Heart left ventricle (tissue), 16 donors: Measurements from ENCODE around the gene PREX1. TPM values are rescaled to one million over a fixed set of nuclear protein-coding genes. Genes with fewer than 3 reads are reported as not detected.
A peak's percentile ranks its signal among the peaks of the same experiment; 100 is the strongest.
"Not testable (repeated sequence)": the region's sequence is repeated elsewhere in the genome, so short reads cannot be mapped to it uniquely, and the experiment has no call there.

ENCODE experiments used
- ATAC-seq, 4 donors: fragments of 200-7000 bp; cut with Tn5 transposase; one replicate each; pipeline ENCODE4 v1.9.1; 2020 to 2022; ENCODE audit warnings: moderate library complexity in 4 of 4, mild to moderate bottlenecking in 3 of 4, moderate number of reproducible peaks in 1 of 4
- DNase-seq, 5 donors: peaks; one replicate each; pipeline ENCODE4 v3.0.0-alpha.2; 2020
- H3K27ac ChIP-seq, 12 donors: fragments of 200-600 bp; sonication (generic) in 4 of 12; one replicate each; pipeline versions ENCODE4 v1.5.0 to v1.8.0; 2016 to 2022; ENCODE audit warnings: mild to moderate bottlenecking in 2 of 12
- H3K27me3 ChIP-seq, 9 donors: fragments of 200-600 bp; sonication (generic) in 2 of 9; one replicate each; pipeline versions ENCODE4 v1.5.1 to v1.8.0; 2016 to 2022; ENCODE audit warnings: mild to moderate bottlenecking in 3 of 9
- H3K36me3 ChIP-seq, 9 donors: fragments of 200-600 bp; sonication (generic) in 2 of 9; one replicate each; pipeline versions ENCODE4 v1.5.0 to v1.8.0; 2018 to 2022; ENCODE audit warnings: mild to moderate bottlenecking in 2 of 9
- H3K4me1 ChIP-seq, 12 donors: fragments of 200-600 bp; sonication (generic) in 4 of 12; one replicate each; pipeline versions ENCODE4 v1.5.0 to v1.8.0; 2016 to 2022; ENCODE audit warnings: mild to moderate bottlenecking in 3 of 12
- H3K4me3 ChIP-seq, 12 donors: fragments of 200-600 bp; sonication (generic) in 4 of 12; one replicate each; pipeline versions ENCODE4 v1.5.0 to v1.8.0; 2017 to 2022; ENCODE audit warnings: mild to moderate bottlenecking in 9 of 12, moderate library complexity in 4 of 12
- H3K9me3 ChIP-seq, 12 donors: fragments of 200-600 bp; sonication (generic) in 4 of 12; one replicate each; pipeline versions ENCODE4 v1.5.0 to v1.8.0; 2016 to 2022; ENCODE audit warnings: mild to moderate bottlenecking in 1 of 12
- CTCF ChIP-seq, 12 donors: fragments of 200-600 bp; sonication (generic) in 4 of 12; IDR thresholded peaks; one replicate each; pipeline versions ENCODE4 v1.5.0 to v1.8.0; 2018 to 2022; ENCODE audit warnings: antibody characterized with exemption in 12 of 12, mild to moderate bottlenecking in 5 of 12
- POLR2A ChIP-seq, 2 donors: fragments of 450-650 bp; IDR thresholded peaks; one replicate each; pipeline ENCODE4 v1.6.1; 2017; ENCODE audit warnings: antibody characterized with exemption in 2 of 2, mild to moderate bottlenecking in 2 of 2, moderate library complexity in 2 of 2
- WGBS, 4 donors: extraction: QIAGEN DNeasy Blood & Tissue Kit in 2 of 4; methylation state at CpG; one replicate each; pipeline versions ENCODE4 v1.1.5 to v1.1.7; 2013 to 2018; 5-methylcytosine and 5-hydroxymethylcytosine counted together
- intact Hi-C, 10 donors: fragments of 100-400 bp; cut with DNase I; formaldehyde crosslinking; loops; one replicate each; pipeline versions ENCODE4 v1.11.1 to v1.14.2; 2022
- polyA plus RNA-seq, 2 donors: library from polyadenylated mRNA; stranded (reverse); fragments of 200-250 nt; gene quantifications; one replicate each; pipeline ENCODE4 v1.2.3, GENCODE V29; 2013
- total RNA-seq, 9 donors: library from RNA; depleted of rRNA in 2 of 9; stranded (reverse); fragments of >200 nt in 2 of 9; fragmentation: NEBNext Ultra II Directional in 3 of 9; extraction: Animal tissue kit (Norgen Biotek cat#: 25700) in 3 of 9; gene quantifications; one replicate each; pipeline versions ENCODE4 v1.1.0 to v1.2.4, GENCODE V29; 2016 to 2023
- donor health status: ischemic (EF 13 %, LVEDD 7.1; RV severe dilation, severe dysfunction).
- donor health status: healthy with polysubstance abuse.
- donor health status: DM: no; HTN: yes; CAD: no.
- donor health status: DM: no; HTN: no; CAD: no.
- donor health status: ischemic (EF 25% LVEDD 6.9; RV normal size, moderate dysfunction).
- donor health status: ischemic (EF 25% LVEDD 5.7; RV mildly dilated, moderate dysfunction).
- donor health status: healthy.
- donor health status: DM: yes; HTN: yes; CAD: no.
- donor health status: ischemic (EF 35%, LVEDD 5.7; RV mildly dilated, moderate dysfunction).
- donor health status: nonischemic (EF 11% LVEDD 7.7; RV severe dilation, severe dysfunction).
- donor health status: DM: yes; HTN: yes; CAD: no.
- donor health status: PGD.
- donor health status: ischemic (EF 29% LVEDD 5.4; RV normal size, mild dysfunction).
- donor health status: nonischemic (EF 23%, LVEDD 6.1; RV moderate dilation, normal function).

PREX1 gene
- total and polyA plus RNA-seq, 11 donors, result 7.2 to 41.5 (median 11.9) TPM

DNA sequence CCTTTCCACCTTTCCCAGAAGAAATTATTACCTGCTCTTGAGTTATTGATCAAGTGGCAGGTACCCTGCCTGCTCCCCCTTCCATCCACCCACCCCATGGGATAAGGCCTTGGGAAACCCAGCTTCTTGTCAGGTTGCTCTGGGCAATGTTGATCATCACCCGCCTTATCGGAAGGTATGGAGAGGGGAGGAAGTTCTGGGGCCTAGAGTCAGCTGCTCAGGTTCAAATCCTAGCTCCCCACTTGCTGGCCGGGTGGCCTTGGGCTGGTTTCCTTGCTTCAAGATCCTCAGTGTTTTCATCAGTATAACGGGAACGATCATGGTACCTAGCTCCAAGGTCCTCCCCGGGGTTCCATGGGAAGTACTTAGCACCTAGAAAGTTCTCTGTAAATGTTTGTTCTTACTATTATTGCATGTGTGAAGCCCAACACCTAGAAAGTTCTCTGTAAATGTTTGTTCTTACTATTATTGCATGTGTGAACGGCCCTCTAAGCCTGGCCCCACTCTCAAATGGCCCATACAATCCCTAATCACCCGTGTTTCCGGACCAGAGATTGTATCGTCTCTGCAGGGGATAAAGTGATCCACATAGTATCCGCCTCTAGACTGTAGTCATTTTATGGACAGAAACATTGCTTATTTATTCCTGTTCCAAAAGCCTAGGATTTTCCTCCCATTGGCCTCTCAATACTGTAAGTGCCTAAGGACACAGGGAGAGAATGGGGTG, 1.1 kb upstream of the PREX1 start:
- 82 to 86% (median 82%) methylated on average over 11 of the region's 11 CpGs for WGBS, 4 donors
- peak overlapping the region in 10 of 12 donors; percentile 66 to 92 (median 68) for H3K27ac ChIP-seq
- peaks cover 0 to 63% (median 22%) of the 10 kb centered on the region in 12 donors for H3K4me1 ChIP-seq

GRCh38 chr20:48826883-48827771, 672 bp downstream of the PREX1 start:
- intact Hi-C loops, result loop anchor here (2.0 to 10.0 kb wide), 10 partner anchors 65 to 172 kb away; no protein-coding TSS in a partner anchor
- no peaks in the 10 kb centered on the region for H3K27me3 ChIP-seq
- H3K4me3 ChIP-seq, result peak overlapping the region; percentile 32 to 96 (median 76)
- H3K9me3 ChIP-seq, result no peaks in the 10 kb centered on the region
- DNase-seq (peak in 1 of 5 donors; percentile 71), ATAC-seq (peak; percentile 7 to 36 (median 18))
- TF ChIP-seq POLR2A (IDR thresholded peaks at IDR 0.05), result no peak
- TF ChIP-seq CTCF (IDR thresholded peaks at IDR 0.05), result no peak
- no peaks in the 10 kb centered on the region for H3K36me3 ChIP-seq
- H3K27ac ChIP-seq, result peak overlapping the region; percentile 68 to 91 (median 78)
- peaks cover 0 to 69% (median 18%) of the 10 kb centered on the region in 12 donors for H3K4me1 ChIP-seq
- WGBS, 4 donors, result 5 to 14% (median 8%) methylated on average over 43 to 72 of the region's 72 CpGs

More for the DNA sequence above, 1.1 kb upstream of the PREX1 start:
- Histone ChIP-seq H3K9me3 (no peaks in the 10 kb centered on the region), H3K36me3 (no peaks in the 10 kb centered on the region), H3K27me3 (no peaks in the 10 kb centered on the region), H3K4me3 (peak overlapping the region; percentile 45 to 89 (median 66))
- intact Hi-C loops, result loop anchor here (5.0 to 10.0 kb wide), 9 partner anchors 67 to 174 kb away; no protein-coding TSS in a partner anchor
- TF ChIP-seq CTCF (IDR thresholded peaks at IDR 0.05) (no peak), POLR2A (IDR thresholded peaks at IDR 0.05) (no peak)
- DNase-seq, result no peak
- ATAC-seq, result no peak

- H3K36me3 ChIP-seq, H3K9me3 ChIP-seq, H3K27me3 ChIP-seq, ATAC-seq, DNase-seq: not testable (repeated sequence)
- Histone ChIP-seq H3K4me1 (peaks cover 0 to 69% (median 11%) of the 10 kb centered on the region in 12 donors), H3K27ac (peak overlapping the region; percentile 68 to 91 (median 78)), H3K4me3 (peak overlapping the region; percentile 32 to 96 (median 76))
- intact Hi-C loops, result loop anchor here (2.0 to 10.0 kb wide), 10 partner anchors 64 to 172 kb away; no protein-coding TSS in a partner anchor
- 53 to 65% (median 57%) methylated on average over 17 of the region's 17 CpGs for WGBS, 4 donors
These were observed 1.3 kb downstream of the PREX1 start for GRCh38 chr20:48826480-48826879.

DNA sequence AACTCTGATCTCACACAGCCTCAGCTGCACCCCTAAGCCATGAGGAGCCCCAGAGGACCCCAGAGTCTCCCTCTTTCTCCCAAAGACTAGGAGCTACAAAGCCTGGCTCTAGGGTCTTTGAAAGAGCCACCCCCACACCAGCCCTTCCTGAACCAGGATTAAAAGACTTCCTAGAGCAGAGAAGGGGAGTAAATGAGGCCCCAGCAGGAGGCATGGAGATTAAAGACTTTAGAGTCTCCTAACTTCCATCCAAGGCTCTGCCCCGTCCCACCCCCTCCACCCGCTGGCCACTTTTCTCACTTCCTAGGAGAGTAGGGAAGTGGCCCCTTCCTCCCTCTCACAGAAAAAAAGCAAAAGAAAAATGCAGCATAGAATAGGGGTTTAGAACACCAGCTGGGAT, 1.7 kb downstream of the PREX1 start:
- Histone ChIP-seq H3K27ac (peak overlapping the region in 6 of 12 donors; percentile 74 to 91 (median 86)), H3K4me1 (peaks cover 0 to 69% (median 8%) of the 10 kb centered on the region in 12 donors), H3K36me3 (peaks cover 0 to 10% (median 0%) of the 10 kb centered on the region in 9 donors), H3K27me3 (no peaks in the 10 kb centered on the region), H3K4me3 (peak overlapping the region; percentile 32 to 96 (median 76)), H3K9me3 (no peaks in the 10 kb centered on the region)
- no peak for DNase-seq
- ATAC-seq, result peak in 1 of 4 donors; percentile 33
- intact Hi-C loops, result loop anchor here (2.0 to 10.0 kb wide), 10 partner anchors 64 to 171 kb away; no protein-coding TSS in a partner anchor
- 45 to 61% (median 53%) methylated on average over 2 of the region's 2 CpGs for WGBS, 4 donors
- TF ChIP-seq POLR2A (IDR thresholded peaks at IDR 0.05) (no peak), CTCF (IDR thresholded peaks at IDR 0.05) (no peak)
